Measurements from ENCODE around the gene GNAT1.

GRCh38 chr3:50243543-50243895 lies 52.1 kb downstream of the GNAT1 start:
- TF ChIP-seq FOXP1 (CRISPR knock-in tag; IDR thresholded peaks at IDR 0.05; ENCODE audit: borderline replicate concordance) (no peak), ZNF396 (CRISPR knock-in tag; IDR thresholded peaks at IDR 0.05; ENCODE audit: borderline replicate concordance) (no peak), ZNF121 (CRISPR knock-in tag; IDR thresholded peaks at IDR 0.05) (no peak), ELF4 (CRISPR knock-in tag; IDR thresholded peaks at IDR 0.05; ENCODE audit: low read depth) (no peak), CREM (CRISPR knock-in tag; IDR thresholded peaks at IDR 0.05) (no peak), PRDM15 (CRISPR knock-in tag; IDR thresholded peaks at IDR 0.05) (no peak), JUN (CRISPR knock-in tag; IDR thresholded peaks at IDR 0.05) (no peak), ZNF416 (CRISPR knock-in tag; IDR thresholded peaks at IDR 0.05) (no peak), NFYB (CRISPR knock-in tag; conservative IDR thresholded peaks at IDR 0.05; ENCODE audit: low read depth) (no peak), ATF2 (CRISPR knock-in tag; IDR thresholded peaks at IDR 0.05; ENCODE audit: borderline replicate concordance, low read depth) (no peak)
- TF ChIP-seq, protein P1, sequence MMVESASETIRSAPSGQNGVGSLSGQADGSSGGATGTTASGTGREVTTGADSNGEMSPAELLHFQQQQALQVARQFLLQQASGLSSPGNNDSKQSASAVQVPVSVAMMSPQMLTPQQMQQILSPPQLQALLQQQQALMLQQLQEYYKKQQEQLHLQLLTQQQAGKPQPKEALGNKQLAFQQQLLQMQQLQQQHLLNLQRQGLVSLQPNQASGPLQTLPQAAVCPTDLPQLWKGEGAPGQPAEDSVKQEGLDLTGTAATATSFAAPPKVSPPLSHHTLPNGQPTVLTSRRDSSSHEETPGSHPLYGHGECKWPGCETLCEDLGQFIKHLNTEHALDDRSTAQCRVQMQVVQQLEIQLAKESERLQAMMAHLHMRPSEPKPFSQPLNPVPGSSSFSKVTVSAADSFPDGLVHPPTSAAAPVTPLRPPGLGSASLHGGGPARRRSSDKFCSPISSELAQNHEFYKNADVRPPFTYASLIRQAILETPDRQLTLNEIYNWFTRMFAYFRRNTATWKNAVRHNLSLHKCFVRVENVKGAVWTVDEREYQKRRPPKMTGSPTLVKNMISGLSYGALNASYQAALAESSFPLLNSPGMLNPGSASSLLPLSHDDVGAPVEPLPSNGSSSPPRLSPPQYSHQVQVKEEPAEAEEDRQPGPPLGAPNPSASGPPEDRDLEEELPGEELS (CRISPR knock-in tag; IDR thresholded peaks at IDR 0.05) = no peak
- TF ChIP-seq, protein P2, sequence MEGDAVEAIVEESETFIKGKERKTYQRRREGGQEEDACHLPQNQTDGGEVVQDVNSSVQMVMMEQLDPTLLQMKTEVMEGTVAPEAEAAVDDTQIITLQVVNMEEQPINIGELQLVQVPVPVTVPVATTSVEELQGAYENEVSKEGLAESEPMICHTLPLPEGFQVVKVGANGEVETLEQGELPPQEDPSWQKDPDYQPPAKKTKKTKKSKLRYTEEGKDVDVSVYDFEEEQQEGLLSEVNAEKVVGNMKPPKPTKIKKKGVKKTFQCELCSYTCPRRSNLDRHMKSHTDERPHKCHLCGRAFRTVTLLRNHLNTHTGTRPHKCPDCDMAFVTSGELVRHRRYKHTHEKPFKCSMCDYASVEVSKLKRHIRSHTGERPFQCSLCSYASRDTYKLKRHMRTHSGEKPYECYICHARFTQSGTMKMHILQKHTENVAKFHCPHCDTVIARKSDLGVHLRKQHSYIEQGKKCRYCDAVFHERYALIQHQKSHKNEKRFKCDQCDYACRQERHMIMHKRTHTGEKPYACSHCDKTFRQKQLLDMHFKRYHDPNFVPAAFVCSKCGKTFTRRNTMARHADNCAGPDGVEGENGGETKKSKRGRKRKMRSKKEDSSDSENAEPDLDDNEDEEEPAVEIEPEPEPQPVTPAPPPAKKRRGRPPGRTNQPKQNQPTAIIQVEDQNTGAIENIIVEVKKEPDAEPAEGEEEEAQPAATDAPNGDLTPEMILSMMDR (IDR thresholded peaks at IDR 0.05) = no peak
- TF ChIP-seq, protein P3, sequence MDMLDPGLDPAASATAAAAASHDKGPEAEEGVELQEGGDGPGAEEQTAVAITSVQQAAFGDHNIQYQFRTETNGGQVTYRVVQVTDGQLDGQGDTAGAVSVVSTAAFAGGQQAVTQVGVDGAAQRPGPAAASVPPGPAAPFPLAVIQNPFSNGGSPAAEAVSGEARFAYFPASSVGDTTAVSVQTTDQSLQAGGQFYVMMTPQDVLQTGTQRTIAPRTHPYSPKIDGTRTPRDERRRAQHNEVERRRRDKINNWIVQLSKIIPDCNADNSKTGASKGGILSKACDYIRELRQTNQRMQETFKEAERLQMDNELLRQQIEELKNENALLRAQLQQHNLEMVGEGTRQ (CRISPR knock-in tag; IDR thresholded peaks at IDR 0.05) = no peak
